C4-2B (cell line): ENCODE data around the gene CCDC186.
"Not testable (repeated sequence)": the region's sequence is repeated elsewhere in the genome, so short reads cannot be mapped to it uniquely, and the experiment has no call there.

Experiments
- H3K27ac ChIP-seq: fragments of 450-650 bp; 2 replicates; pipeline ENCODE4 v1.5.1; 2017
- CTCF ChIP-seq: fragments of 450-650 bp; conservative IDR thresholded peaks from 2 replicates; pipeline ENCODE4 v1.5.1; 2017; ENCODE audit warnings: mild to moderate bottlenecking
- ZFX ChIP-seq: fragments of 450-650 bp; IDR thresholded peaks from 2 replicates; pipeline ENCODE4 v1.6.1; 2017

The CCDC186 gene

GRCh38 chr10:114143160-114143559, 30.8 kb downstream of the CCDC186 start:
- no peak for TF ChIP-seq ZFX
- no peak for TF ChIP-seq CTCF
- H3K27ac ChIP-seq: no peak overlapping the region

DNA sequence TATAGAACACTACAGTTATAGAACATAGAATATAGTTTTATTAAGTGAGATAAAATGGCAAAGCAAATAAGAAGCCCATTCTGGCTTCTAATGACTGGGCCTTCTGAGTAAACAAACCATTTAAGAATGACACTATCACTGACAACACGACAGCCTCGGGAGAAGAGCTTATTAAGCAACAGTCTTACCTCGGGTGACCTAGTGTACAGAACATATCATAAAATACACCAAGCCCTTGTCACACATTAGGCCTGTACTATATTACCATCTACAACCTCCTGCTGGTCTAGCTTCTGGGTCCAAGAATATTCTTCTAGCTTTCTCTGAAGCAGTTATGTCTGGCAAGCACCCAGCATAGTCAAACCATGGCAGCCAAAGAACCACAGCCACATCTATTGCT, 32.0 kb downstream of the CCDC186 start:
- H3K27ac ChIP-seq: no peak overlapping the region
- TF ChIP-seq CTCF (no peak), ZFX (no peak)

DNA sequence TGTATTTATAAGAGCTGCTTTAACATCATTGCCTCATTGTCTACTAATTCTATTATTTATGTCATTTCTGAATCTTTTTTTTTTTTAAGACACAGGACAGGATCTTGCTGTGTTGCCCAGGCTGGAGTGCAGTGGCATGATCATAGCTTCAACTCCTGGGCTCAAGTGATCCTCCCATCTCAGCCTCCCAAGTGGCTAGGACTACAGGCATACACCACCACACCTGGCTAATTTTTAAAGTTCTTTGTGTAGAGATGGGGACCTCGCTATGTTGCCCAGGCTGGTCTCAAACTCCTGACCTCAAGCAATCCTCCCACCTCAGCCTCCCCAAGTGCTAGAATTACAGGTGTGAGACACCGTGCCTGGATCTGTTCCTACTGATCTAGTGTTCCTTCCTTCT, 33.2 kb downstream of the CCDC186 start:
- not testable (repeated sequence) for H3K27ac ChIP-seq

- TF ChIP-seq ZFX (no peak), CTCF (no peak)
- H3K27ac ChIP-seq: no peak overlapping the region
These were observed 34.0 kb downstream of the CCDC186 start for GRCh38 chr10:114140036-114140435.

GRCh38 chr10:114138581-114138980, 35.4 kb downstream of the CCDC186 start:
- TF ChIP-seq CTCF: no peak
- H3K27ac ChIP-seq: no peak overlapping the region

DNA sequence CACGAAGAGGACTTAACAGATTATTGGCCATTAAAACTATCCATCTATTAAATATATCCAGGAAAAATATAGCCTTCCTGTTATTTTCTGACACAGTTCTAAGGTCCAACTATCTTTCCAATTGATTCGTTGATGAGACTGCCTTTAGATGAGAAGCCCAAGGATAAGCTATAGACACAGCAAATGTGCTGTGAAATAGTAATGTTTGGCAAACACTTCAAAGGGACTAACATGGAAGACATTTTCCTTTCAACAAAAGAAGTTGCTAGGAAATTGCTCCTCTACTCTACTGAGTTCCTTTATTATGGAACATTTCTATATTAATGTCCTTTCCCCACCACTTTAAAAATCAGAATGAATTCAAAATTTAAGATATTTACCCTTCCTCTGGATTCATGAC, 38.5 kb downstream of the CCDC186 start:
- no peak for TF ChIP-seq ZFX
- TF ChIP-seq CTCF: no peak
- no peak overlapping the region for H3K27ac ChIP-seq

DNA sequence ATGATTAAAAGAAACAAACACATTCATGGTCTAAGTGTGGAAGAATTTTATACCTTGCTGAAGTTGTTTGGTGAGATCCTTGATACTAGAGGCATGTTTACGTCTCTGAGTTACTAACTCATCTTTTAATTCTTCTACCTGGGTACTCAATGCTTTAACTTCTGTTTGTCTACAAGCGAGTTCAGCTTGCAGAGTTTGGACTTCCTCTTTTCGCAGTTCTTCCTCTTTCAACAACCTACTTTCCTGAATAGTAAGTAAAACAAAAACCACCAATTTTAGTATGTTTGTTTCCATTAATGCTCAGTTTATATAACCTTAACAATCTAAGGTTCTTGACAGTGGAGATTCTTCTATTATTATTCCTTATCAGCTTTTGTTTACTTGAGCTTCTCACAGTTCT, 42.9 kb downstream of the CCDC186 start:
- TF ChIP-seq CTCF (no peak), ZFX (no peak)
- H3K27ac ChIP-seq: no peak overlapping the region

DNA sequence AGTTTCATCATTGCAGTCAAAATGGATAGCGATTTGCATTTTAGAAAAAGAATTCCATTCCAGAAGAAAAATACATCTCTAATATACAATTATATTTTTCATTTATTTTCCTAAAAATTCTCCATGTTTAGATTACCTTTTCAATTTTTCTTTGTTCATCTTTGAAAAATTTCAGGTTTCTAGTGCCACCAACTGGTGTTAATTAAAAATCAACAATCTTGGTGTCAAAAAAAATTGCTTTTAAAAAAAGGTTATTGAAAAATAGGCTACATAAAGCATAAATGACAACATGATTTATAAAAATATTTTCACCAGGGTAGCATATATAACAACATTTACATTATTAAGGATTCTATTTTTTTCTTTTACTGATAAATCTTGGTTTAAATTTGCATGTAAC, 53.0 kb downstream of the CCDC186 start:
- TF ChIP-seq CTCF: peak; percentile 31
- TF ChIP-seq ZFX: no peak
- no peak overlapping the region for H3K27ac ChIP-seq
